GM18870 (cell line): ENCODE measurements around the gene DDX18.
"Not testable (repeated sequence)": the region's sequence is repeated elsewhere in the genome, so short reads cannot be mapped to it uniquely, and the experiment has no call there.

Source experiments
- ATAC-seq: cut with Tn5 transposase; IDR thresholded peaks from one replicate; pipeline ENCODE4 v1.9.1; 2021; ENCODE audit warnings: moderate library complexity; ENCODE audit not compliant: unreplicated experiment

Gene DDX18

GRCh38 chr2:117814417-117815264, at the start of gene DDX18:
TSS of gene DDX18 (plus strand) at chr2:117814691. CDS start at chr2:117814778, 87 bp downstream.
- ATAC-seq = peak; percentile 96

- no peak for ATAC-seq
Observed at GRCh38 chr2:117770730-117771129, 43.8 kb upstream of the DDX18 start.

- no peak for ATAC-seq
Observed at GRCh38 chr2:117771969-117772630, 42.4 kb upstream of the DDX18 start.

- no peak for ATAC-seq
Observed at GRCh38 chr2:117774716-117775115, 39.8 kb upstream of the DDX18 start.

- no peak for ATAC-seq
Observed at GRCh38 chr2:117775703-117776219, 38.7 kb upstream of the DDX18 start.

- no peak for ATAC-seq
Observed at GRCh38 chr2:117776888-117777287, 37.6 kb upstream of the DDX18 start.

GRCh38 chr2:117785740-117786139, 28.8 kb upstream of the DDX18 start:
- peak; percentile 77 for ATAC-seq

GRCh38 chr2:117786520-117786919, 28.0 kb upstream of the DDX18 start:
- ATAC-seq = no peak

GRCh38 chr2:117789505-117789904, 25.0 kb upstream of the DDX18 start:
- no peak for ATAC-seq

GRCh38 chr2:117794668-117795067, 19.8 kb upstream of the DDX18 start:
- no peak for ATAC-seq

- no peak for ATAC-seq
Observed at GRCh38 chr2:117801826-117802225, 12.7 kb upstream of the DDX18 start.

GRCh38 chr2:117803644-117804325, 10.7 kb upstream of the DDX18 start:
- not testable (repeated sequence) for ATAC-seq

- no peak for ATAC-seq
Observed at GRCh38 chr2:117812443-117812842, 2.0 kb upstream of the DDX18 start.

GRCh38 chr2:117815946-117816345, 1.5 kb downstream of the DDX18 start:
- ATAC-seq = no peak

GRCh38 chr2:117818921-117819320, 4.4 kb downstream of the DDX18 start:
- ATAC-seq = no peak

GRCh38 chr2:117820444-117820843, 6.0 kb downstream of the DDX18 start:
- ATAC-seq = peak; percentile 81

GRCh38 chr2:117825437-117825836, 10.9 kb downstream of the DDX18 start:
- ATAC-seq = no peak

GRCh38 chr2:117827464-117827863, 13.0 kb downstream of the DDX18 start:
- not testable (repeated sequence) for ATAC-seq

- no peak for ATAC-seq
Observed at GRCh38 chr2:117828870-117829269, 14.4 kb downstream of the DDX18 start.

- ATAC-seq = no peak
Observed at GRCh38 chr2:117832332-117832731, 17.8 kb downstream of the DDX18 start.

GRCh38 chr2:117832905-117833613, 18.6 kb downstream of the DDX18 start:
- no peak for ATAC-seq
